Natural killer cell (primary cell): ENCODE data around the gene NRXN3. TPM values are rescaled to one million over a fixed set of nuclear protein-coding genes. Genes with fewer than 3 reads are reported as not detected.

Experiments
- ATAC-seq, 3 donors: fragments of 150-1000 bp in 2 of 3; fragments of 200-7000 bp in 1 of 3; cut with Tn5 transposase; 1 replicate in 1 of 3; 2 replicates in 2 of 3; pipeline ENCODE4 v1.10.0; 2021; ENCODE audit warnings: mild to moderate bottlenecking in 2 of 3, moderate library complexity in 2 of 3
- DNase-seq, 2 donors: peaks; one replicate each; pipeline versions ENCODE4 v3.0.0 to v3.0.0-alpha.2; 2013 to 2021; ENCODE audit warnings: mixed read lengths in 1 of 2
- H3K27ac ChIP-seq: one replicate; pipeline ENCODE4 v1.5.1; 2013; ENCODE audit warnings: mild to moderate bottlenecking, low read length
- H3K27me3 ChIP-seq: one replicate; pipeline ENCODE4 v1.6.1; 2013; ENCODE audit warnings: low read length; ENCODE audit not compliant: control insufficient read depth, insufficient read depth
- H3K36me3 ChIP-seq: one replicate; pipeline ENCODE4 v1.6.1; 2013; ENCODE audit warnings: low read length; ENCODE audit not compliant: control insufficient read depth, insufficient read depth
- H3K4me1 ChIP-seq: one replicate; pipeline ENCODE4 v1.6.1; 2013; ENCODE audit warnings: low read length; ENCODE audit not compliant: control insufficient read depth, insufficient read depth
- H3K4me3 ChIP-seq: one replicate; pipeline ENCODE4 v1.5.1; 2013; ENCODE audit warnings: low read length
- H3K9me3 ChIP-seq: one replicate; pipeline ENCODE4 v1.6.1; 2013; ENCODE audit warnings: low read length; ENCODE audit not compliant: control insufficient read depth, insufficient read depth
- H3K27ac Mint-ChIP-seq, 2 donors: one replicate each; pipeline ENCODE4 v1.8.0; 2022; ENCODE audit warnings: mild to moderate bottlenecking in 2 of 2, mixed read lengths in 2 of 2, moderate library complexity in 1 of 2
- H3K27me3 Mint-ChIP-seq, 2 donors: one replicate each; pipeline ENCODE4 v1.8.0; 2022; ENCODE audit warnings: low read depth in 2 of 2, mixed read lengths in 2 of 2
- H3K36me3 Mint-ChIP-seq: one replicate; pipeline ENCODE4 v1.8.0; 2022; ENCODE audit warnings: mixed read lengths
- H3K4me1 Mint-ChIP-seq, 2 donors: one replicate each; pipeline ENCODE4 v1.8.0; 2022; ENCODE audit warnings: mixed read lengths in 2 of 2
- H3K4me3 Mint-ChIP-seq: one replicate; pipeline ENCODE4 v1.8.0; 2022; ENCODE audit warnings: mild to moderate bottlenecking, moderate library complexity, mixed read lengths
- H3K9me3 Mint-ChIP-seq, 2 donors: one replicate each; pipeline ENCODE4 v1.8.0; 2022; ENCODE audit warnings: mixed read lengths in 2 of 2
- WGBS: methylation state at CpG from one replicate; pipeline ENCODE4 v1.1.7; 2013; ENCODE audit warnings: missing lambda C conversion rate; ENCODE audit not compliant: insufficient coverage; 5-methylcytosine and 5-hydroxymethylcytosine counted together
- intact Hi-C: fragments of 100-400 bp; cut with micrococcal nuclease; formaldehyde crosslinking; loops from one replicate; pipeline ENCODE4 v1.14.2; 2022
- total RNA-seq, 4 donors: library from RNA; stranded (reverse); fragments of 120-200 nt in 1 of 4; gene quantifications; one replicate each; pipeline versions ENCODE4 v1.2.3 to v1.2.4, GENCODE V29; 2013 to 2022
- TF ChIP-seq, protein P1 (sequence below): fragments of 200-600 bp; IDR thresholded peaks from one replicate; pipeline ENCODE4 v1.8.0; 2022; ENCODE audit warnings: antibody characterized with exemption

Gene NRXN3
- total RNA-seq, 3 donors from 2014 or later (not counting 1 experiment from before 2014, with no cell fraction given): not detected

DNA sequence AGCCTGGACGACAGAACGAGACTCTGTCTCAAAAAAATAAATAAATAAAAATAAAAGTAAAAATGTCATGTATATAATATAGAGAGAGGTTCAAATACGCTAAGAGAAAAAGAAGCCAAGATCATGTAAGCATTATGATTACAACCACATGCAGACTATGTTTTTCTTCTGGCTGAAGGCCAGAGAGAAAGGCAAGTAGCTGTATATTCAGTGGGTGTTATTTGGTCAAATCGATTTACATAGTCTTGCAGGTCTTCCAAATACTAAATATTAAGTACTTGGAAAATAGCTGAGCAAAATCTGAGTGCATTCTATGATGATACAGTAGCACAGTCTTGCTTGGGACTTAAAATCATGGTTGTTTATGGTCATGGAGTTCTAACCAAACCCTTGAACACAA, 1283.1 kb downstream of the NRXN3 start:
- WGBS: 83% methylated on average over 1 of the region's 4 CpGs
- Mint-ChIP-seq H3K27me3 (no peaks in the 10 kb centered on the region), H3K36me3 (no peaks in the 10 kb centered on the region), H3K9me3 (peaks cover 6 to 8% of the 10 kb centered on the region in 2 donors), H3K4me3 (no peak overlapping the region), H3K4me1 (no peaks in the 10 kb centered on the region), H3K27ac (no peak overlapping the region)
- H3K36me3 ChIP-seq: no peaks in the 10 kb centered on the region
- TF ChIP-seq, protein P1, sequence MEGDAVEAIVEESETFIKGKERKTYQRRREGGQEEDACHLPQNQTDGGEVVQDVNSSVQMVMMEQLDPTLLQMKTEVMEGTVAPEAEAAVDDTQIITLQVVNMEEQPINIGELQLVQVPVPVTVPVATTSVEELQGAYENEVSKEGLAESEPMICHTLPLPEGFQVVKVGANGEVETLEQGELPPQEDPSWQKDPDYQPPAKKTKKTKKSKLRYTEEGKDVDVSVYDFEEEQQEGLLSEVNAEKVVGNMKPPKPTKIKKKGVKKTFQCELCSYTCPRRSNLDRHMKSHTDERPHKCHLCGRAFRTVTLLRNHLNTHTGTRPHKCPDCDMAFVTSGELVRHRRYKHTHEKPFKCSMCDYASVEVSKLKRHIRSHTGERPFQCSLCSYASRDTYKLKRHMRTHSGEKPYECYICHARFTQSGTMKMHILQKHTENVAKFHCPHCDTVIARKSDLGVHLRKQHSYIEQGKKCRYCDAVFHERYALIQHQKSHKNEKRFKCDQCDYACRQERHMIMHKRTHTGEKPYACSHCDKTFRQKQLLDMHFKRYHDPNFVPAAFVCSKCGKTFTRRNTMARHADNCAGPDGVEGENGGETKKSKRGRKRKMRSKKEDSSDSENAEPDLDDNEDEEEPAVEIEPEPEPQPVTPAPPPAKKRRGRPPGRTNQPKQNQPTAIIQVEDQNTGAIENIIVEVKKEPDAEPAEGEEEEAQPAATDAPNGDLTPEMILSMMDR: no peak
- H3K27ac ChIP-seq: no peak overlapping the region
- H3K4me1 ChIP-seq: no peaks in the 10 kb centered on the region
- no peaks in the 10 kb centered on the region for H3K9me3 ChIP-seq
- DNase-seq (no peak), ATAC-seq (no peak)
- H3K27me3 ChIP-seq: no peaks in the 10 kb centered on the region
- no peak overlapping the region for H3K4me3 ChIP-seq
- intact Hi-C loops: no loop called here

DNA sequence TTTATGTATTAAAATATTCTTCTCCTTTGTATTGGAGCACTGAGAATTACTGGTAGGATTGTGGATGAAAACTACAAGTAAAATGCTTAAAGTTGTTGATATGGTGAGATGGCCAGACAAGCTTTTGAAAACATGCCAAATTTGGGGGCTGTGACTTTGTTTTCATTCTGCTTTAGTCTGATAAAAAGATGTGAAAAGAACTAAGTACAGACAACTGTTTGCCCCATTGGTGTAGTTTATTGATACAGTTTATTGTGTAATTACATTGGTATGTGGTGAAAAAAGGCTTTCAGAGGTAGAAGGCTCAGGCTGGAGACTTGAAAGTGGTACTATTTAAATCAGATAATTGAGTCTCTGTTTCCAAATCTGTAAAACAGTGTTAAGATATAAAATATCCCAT, 1294.3 kb downstream of the NRXN3 start:
- Mint-ChIP-seq H3K27ac (no peak overlapping the region), H3K4me3 (no peak overlapping the region), H3K36me3 (no peaks in the 10 kb centered on the region), H3K9me3 (peaks cover 0 to 3% of the 10 kb centered on the region in 2 donors), H3K27me3 (no peaks in the 10 kb centered on the region), H3K4me1 (no peaks in the 10 kb centered on the region)
- DNase-seq (no peak), ATAC-seq (no peak)
- Histone ChIP-seq H3K27ac (no peak overlapping the region), H3K4me3 (no peak overlapping the region), H3K4me1 (no peaks in the 10 kb centered on the region), H3K36me3 (no peaks in the 10 kb centered on the region), H3K9me3 (no peaks in the 10 kb centered on the region), H3K27me3 (no peaks in the 10 kb centered on the region)
- TF ChIP-seq, protein P1: no peak
- intact Hi-C loops: no loop called here

DNA sequence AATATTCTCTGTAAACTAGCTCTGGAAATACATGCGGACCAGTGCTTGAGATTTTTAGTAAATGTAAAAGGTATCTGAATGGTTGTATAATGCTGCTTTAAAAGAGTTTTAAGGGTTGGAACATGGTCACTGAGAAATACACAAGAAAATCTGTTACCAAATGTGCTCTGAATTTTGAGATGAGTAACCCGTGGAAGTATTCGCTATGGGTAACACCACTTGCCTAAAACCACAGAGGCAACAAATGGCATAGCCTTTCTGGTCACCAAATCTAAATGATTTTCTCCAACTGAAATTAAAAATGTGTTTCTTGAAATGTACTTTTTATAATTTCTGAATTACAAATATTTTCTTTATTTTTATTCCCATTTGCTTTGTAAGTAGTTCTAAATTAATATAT, 1295.5 kb downstream of the NRXN3 start:
- no peaks in the 10 kb centered on the region for H3K4me1 ChIP-seq
- no peak for ATAC-seq
- TF ChIP-seq, protein P1: no peak
- H3K9me3 ChIP-seq: peaks cover 3% of the 10 kb centered on the region
- no peaks in the 10 kb centered on the region for H3K36me3 Mint-ChIP-seq
- H3K9me3 Mint-ChIP-seq: peaks cover 2 to 4% of the 10 kb centered on the region in 2 donors
- H3K4me1 Mint-ChIP-seq: no peaks in the 10 kb centered on the region
- no peaks in the 10 kb centered on the region for H3K27me3 ChIP-seq
- H3K27me3 Mint-ChIP-seq: no peaks in the 10 kb centered on the region
- DNase-seq: no peak
- H3K27ac ChIP-seq: no peak overlapping the region
- WGBS: 84% methylated on average over 3 of the region's 3 CpGs
- intact Hi-C loops: no loop called here
- no peak overlapping the region for H3K4me3 ChIP-seq
- no peak overlapping the region for H3K4me3 Mint-ChIP-seq
- no peaks in the 10 kb centered on the region for H3K36me3 ChIP-seq
- no peak overlapping the region for H3K27ac Mint-ChIP-seq

DNA sequence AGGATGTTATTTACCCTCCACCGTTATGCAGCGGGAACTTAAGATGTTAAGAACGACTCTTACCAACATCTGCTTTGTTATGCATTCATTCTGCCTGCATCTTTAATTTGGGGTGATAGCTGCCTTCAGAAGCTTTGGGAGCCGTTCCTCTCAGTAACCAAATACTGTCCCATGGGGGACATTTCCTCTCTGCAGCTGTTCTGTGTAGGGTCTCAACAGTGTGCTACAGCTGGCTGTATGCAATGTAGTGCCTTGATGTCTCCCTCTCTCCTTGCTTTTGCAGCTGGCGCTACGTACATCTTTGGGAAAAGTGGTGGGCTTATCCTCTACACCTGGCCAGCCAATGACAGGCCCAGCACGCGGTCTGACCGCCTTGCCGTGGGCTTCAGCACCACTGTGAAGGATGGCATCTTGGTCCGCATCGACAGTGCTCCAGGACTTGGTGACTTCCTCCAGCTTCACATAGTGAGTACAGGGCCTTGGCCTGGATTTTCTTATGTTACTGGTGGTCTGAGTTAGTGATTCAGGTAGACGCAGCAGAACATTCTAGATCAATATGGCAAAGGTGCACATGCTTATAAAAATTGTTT, 1296.9 kb downstream of the NRXN3 start:
- H3K9me3 Mint-ChIP-seq: peaks cover 3 to 6% of the 10 kb centered on the region in 2 donors
- no peaks in the 10 kb centered on the region for H3K4me1 Mint-ChIP-seq
- no peaks in the 10 kb centered on the region for H3K27me3 ChIP-seq
- TF ChIP-seq, protein P1: no peak
- no peak overlapping the region for H3K27ac ChIP-seq
- H3K27me3 Mint-ChIP-seq: no peaks in the 10 kb centered on the region
- H3K27ac Mint-ChIP-seq: no peak overlapping the region
- ATAC-seq (no peak), DNase-seq (no peak)
- peaks cover 3% of the 10 kb centered on the region for H3K9me3 ChIP-seq
- no peak overlapping the region for H3K4me3 ChIP-seq
- 87% methylated on average over 12 of the region's 13 CpGs for WGBS
- H3K36me3 ChIP-seq: no peaks in the 10 kb centered on the region
- H3K4me3 Mint-ChIP-seq: no peak overlapping the region
- no peaks in the 10 kb centered on the region for H3K4me1 ChIP-seq
- no peaks in the 10 kb centered on the region for H3K36me3 Mint-ChIP-seq
- intact Hi-C loops: no loop called here
